Tibial nerve (tissue), 3 donors: Measurements from ENCODE around the gene SLC6A16.

ENCODE experiments used
- POLR2A ChIP-seq, 2 donors: fragments of 450-650 bp; IDR thresholded peaks; one replicate each; pipeline ENCODE4 v1.6.1; 2017; ENCODE audit warnings: antibody characterized with exemption in 2 of 2, mild to moderate bottlenecking in 2 of 2, moderate library complexity in 2 of 2
- TF ChIP-seq, protein P1 (sequence below), 5 experiments: fragments of 200-600 bp in 3 of 5; fragments of 450-650 bp in 2 of 5; sonication (generic) in 3 of 5; IDR thresholded peaks; one replicate each; pipeline ENCODE4 v1.5.1; 2016 to 2019; ENCODE audit warnings: antibody characterized with exemption in 5 of 5, mild to moderate bottlenecking in 3 of 5, moderate library complexity in 2 of 5

DNA sequence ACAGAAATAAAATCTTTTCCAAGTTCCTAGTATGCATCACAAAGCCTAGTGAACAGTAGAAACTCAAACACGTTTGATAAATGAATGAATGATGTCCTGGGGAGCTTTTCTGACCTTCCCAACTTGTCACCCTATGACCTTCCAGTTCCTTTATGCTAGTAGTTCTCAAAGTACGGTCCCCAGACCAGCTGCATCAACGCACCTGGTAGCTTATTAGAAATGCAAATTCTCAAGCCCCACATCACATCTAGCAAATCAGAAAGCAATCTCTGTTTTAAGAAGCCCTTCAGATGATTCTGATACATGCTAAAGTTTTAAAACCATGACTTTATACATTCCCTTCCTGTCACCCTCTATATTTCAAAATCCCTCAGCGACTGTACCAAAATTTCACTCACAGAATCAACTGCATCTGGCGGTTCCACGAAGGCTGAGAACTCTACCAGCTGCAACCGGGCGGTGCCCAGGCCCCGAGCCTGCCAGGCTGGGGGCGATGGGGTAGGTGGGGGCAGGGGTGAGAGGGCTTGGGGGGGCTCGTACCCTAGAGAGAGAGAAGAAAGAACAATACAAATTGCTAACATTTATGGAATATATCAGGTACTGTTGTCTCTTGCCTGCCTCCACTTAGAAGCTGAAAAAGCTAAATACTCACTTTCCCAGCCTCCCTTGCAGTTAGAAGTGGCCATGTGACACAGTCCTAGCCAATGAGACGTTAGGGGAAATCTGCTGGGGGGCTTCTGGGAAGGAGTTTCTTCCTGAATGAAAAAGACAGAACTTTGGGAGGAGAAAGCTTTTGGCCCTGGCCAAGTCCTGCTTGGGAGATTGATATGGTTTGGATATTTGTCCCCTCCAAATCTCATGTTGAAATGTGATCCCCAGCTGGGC is 23.6 kb upstream of the SLC6A16 start:
- TF ChIP-seq, protein P1, sequence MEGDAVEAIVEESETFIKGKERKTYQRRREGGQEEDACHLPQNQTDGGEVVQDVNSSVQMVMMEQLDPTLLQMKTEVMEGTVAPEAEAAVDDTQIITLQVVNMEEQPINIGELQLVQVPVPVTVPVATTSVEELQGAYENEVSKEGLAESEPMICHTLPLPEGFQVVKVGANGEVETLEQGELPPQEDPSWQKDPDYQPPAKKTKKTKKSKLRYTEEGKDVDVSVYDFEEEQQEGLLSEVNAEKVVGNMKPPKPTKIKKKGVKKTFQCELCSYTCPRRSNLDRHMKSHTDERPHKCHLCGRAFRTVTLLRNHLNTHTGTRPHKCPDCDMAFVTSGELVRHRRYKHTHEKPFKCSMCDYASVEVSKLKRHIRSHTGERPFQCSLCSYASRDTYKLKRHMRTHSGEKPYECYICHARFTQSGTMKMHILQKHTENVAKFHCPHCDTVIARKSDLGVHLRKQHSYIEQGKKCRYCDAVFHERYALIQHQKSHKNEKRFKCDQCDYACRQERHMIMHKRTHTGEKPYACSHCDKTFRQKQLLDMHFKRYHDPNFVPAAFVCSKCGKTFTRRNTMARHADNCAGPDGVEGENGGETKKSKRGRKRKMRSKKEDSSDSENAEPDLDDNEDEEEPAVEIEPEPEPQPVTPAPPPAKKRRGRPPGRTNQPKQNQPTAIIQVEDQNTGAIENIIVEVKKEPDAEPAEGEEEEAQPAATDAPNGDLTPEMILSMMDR (IDR thresholded peaks at IDR 0.05): no peak
- TF ChIP-seq POLR2A (IDR thresholded peaks at IDR 0.05): no peak
